Muscle of arm (tissue), 12 donors: ENCODE measurements around the gene ADSS1. TPM values are rescaled to one million over a fixed set of nuclear protein-coding genes. Genes with fewer than 3 reads are reported as not detected.
A peak's percentile ranks its signal among the peaks of the same experiment; 100 is the strongest.

Experiments
- DNase-seq: peaks from one replicate; pipeline ENCODE4 v3.0.0-alpha.2; 2013
- polyA plus RNA-seq, 12 donors: library from polyadenylated mRNA; unstranded; fragments of 120-200 nt; gene quantifications; one replicate each; pipeline ENCODE4 v1.2.1, GENCODE V29; 2013; ENCODE audit not compliant: insufficient read length in 12 of 12

ADSS1 gene
- polyA plus RNA-seq, 12 donors, result 23.0 to 88.2 (median 55.5) TPM; not detected in 1

DNA sequence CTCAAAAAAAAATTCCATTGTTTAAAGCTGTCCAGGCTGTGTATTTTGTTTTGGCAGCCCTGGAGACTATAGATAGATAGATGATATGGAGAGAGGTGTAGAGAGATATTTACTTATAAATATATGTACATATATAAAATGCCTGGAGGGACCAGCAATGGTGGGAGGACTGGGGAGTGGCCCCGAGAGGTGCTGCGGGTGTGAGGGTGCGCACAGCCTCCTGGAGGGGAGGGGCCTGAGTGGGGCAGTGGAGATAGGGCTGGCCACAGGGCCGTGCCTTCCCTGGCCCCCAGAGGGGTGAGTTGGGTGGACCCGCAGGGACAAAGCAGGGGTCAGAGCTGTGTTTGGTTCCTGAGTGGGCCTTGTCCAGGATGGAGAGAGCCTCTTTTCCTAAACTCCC lies 6.5 kb downstream of the ADSS1 start:
- DNase-seq, result no peak

DNA sequence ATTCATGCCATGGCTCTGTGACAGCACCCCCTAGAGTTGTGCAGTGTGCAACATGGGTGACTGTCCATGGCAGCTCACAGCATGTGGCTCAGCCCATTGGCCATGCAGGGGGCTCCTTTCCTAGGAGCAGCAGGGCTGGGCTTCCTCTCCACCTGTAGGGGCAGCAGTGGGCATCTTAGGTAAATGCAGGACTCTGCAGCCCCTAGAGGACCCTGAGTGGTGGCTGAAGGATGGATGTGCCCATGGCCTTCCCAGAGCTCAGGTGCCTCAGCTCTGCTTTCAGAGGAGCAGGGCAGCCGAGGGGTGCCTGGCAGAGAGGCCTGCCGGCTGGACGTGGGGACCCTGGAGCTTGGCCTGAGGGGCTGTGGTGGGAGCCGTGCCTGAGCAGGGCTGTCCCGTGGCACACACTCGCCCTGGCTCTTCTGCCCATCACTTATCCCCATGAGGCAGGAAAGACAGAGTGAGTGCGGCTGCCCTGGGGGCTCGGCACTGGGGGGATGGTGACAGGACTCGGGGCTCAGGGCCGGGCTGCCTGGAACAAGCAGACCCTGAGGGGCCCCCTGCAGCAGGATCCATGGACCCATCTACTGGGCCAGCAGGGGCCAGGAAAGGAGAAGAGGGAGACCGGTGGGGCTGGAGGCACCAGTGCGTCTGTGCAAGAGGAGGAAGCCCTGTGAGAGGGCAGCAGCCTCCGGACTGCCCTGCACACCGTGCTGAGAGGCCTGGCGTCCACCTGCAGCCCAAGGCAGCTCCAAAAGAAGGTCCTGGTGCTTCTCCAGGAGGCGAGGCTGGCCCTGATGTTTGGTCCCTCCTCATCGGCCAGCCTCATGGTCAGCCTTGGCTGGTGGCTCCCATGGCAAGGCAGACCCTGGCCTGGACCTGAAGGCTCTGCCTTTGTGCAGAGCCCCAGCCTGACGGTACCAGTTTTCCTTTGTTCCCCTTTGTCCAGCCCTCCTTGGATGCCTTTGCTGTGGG lies 7.6 kb downstream of the ADSS1 start:
- DNase-seq, result no peak

DNA sequence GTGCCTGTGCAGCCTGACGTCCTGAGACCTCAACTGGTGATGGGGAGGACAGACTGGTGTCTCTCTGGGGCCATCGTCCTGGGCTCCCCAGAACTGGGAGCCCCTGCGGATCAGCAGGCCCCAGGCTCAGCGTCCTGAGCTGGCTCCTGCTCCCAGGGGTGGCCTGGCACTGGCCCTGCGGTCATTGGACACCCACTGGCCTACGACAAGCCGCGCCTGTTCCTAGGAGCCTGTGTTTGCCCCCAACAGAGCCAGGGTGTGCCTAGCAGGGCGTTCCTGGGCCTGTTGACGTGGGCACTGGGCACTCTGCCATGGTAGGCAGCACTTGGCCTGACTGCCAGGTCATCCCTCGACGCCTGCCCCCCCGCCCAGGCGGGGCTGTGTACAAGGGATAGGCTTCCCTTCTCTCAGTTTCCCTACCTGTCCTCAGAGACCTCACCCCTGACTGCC lies 8.4 kb downstream of the ADSS1 start:
- no peak for DNase-seq

DNA sequence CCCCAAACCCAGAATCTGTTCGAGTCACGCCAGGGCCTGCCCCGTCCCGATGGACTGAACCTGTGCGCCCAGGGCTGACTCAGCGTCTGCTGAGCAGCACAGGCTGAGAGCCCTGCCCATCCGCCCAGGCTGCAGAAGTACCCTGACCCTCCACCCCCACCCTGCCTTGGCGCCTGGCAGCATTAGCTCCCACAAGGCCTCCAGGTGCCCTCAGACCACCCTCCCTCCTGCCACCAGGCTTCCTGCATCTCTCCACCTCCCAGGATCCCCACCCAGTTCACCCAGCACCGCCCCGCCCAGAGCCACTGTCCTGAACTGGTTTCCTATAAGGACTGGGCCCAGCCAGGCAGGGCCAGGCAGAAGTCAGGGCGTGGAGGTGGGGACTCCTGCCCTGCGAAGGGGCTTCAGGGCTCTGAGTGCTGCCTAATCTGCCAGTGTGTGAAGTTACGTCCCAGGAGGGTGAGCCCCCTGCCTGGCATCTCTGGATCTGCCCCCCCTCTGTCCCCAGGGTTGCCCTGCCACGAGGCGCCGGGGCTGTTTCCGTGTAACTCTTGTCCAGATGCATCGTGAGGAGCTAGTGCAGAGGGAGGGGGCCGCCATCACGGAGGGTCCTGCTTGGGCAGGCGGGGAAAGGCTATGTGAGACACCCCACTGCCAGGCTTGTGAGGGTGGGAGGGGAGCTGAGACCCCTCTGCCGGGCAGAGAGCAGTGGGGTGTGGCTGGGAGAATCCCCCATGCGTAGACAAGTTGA lies 9.1 kb downstream of the ADSS1 start:
- DNase-seq, result no peak

DNA sequence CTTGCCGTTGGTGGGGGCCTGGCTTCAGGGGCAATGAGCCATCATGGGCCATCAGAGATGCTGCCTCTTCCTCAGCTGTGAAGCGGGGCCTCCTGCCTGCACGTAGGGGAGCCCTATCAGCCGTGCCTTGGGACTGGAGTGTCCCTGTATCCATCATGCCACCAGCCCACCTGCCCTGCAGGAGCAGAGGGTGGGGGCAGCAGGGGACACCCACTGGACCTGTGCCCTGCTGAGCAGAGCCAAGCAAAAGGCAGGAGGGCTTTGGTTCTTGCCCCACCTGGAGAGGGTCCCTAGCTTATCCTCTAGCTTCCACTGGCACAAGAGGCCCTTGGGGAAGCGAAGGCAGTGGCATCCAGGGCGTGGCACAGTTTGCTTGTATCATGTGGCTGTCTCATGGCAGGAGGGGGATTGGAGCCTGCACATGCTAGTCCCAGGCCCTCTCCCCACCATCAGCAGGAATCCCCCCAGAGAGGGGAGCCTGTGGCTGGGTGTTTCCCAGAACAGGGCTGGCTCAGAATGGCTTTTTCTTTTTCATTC lies 10.1 kb downstream of the ADSS1 start:
- no peak for DNase-seq

DNA sequence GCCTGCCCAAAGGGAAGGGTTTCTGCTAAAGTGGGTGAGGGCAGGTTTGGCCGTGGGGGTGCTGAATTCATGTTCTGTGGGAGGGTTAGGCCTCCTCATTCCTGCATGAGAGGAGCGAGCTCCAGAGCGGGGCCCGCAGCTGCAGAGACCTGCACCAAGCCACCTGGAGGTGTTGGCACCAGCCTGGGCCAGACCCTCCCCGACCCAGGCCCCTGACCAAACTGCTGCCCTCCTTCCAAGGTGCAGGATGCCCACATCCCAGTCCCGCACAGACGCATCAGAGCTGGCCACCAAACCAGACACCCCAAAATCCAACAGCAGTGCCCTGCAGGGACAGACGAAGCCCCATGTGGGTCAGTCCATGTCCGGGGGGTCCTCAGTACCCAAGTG lies 10.6 kb downstream of the ADSS1 start:
- no peak for DNase-seq

DNA sequence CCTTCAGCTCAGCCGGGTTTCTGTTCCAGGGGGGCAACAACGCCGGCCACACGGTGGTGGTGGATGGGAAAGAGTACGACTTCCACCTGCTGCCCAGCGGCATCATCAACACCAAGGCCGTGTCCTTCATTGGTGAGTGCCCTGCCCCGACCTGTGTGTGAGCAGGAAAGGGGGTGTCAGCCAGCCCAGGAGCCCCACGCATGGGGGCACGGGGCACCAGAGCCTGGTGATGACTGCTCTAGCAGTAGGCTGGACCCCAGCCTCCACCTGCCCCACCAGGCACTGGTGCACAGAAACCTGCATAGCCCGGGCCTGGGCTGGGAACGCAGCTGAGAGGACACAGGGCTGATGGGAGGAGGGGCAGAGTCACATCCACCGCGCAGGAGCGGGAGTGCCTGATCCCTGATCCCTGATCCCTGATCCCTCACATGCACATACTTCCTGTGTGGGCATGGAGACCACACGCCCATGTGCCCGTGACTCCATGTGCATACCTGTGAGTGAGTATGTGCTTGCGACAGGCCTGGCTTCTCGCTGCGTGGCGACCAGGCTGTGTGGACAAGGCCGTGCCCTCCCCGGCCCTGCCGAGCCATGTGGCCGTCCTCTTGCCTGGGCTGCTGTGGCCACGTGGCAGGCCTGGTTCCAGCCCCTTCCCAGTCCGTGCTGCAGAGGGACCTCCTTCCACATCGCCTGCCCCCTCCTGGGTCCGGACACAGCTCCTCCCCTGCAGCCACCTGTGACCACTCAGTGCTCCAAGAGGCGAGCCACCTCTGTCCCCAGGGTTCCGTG lies 11.2 kb downstream of the ADSS1 start:
- no peak for DNase-seq

DNA sequence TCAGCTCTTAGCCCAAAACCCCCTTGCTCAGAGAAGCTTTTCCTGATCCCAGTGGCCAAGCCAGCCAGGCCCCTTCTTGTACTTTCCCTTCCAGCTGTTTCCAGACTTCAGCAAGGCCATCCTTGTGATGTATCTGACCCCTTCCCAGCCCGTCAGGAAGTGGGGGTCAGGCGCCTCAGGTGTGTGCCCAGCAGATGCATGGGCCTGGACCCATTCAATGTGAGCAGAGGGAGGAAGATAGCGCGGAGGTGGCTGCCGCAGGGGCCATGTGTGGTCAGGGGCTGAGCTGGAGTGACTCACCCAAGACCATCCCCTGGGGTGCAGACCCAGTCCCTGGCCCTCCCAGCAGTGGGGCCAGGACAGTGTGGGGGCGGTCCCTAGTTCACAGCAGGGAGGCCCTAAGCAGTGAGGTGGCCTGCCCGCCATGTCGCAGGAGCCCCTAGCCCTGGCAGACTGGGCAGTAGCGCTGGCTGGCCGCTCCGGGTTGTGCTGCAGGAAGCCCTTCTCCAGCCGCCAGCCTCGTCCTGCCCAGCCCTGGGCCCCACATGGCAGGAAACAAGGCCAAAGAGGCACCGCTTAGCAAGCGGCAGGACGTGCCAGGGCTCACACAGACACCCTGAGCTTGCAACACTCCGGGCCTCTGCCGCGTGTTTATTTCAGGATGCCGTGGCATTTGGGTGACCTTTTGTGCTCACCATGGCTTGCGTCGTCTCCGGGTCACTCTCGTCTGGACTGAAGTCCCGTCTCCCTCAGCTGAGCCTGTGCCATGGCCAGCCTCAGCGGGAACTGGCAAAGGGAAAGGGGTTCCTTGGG lies 12.0 kb downstream of the ADSS1 start:
- DNase-seq, result peak; percentile 42

DNA sequence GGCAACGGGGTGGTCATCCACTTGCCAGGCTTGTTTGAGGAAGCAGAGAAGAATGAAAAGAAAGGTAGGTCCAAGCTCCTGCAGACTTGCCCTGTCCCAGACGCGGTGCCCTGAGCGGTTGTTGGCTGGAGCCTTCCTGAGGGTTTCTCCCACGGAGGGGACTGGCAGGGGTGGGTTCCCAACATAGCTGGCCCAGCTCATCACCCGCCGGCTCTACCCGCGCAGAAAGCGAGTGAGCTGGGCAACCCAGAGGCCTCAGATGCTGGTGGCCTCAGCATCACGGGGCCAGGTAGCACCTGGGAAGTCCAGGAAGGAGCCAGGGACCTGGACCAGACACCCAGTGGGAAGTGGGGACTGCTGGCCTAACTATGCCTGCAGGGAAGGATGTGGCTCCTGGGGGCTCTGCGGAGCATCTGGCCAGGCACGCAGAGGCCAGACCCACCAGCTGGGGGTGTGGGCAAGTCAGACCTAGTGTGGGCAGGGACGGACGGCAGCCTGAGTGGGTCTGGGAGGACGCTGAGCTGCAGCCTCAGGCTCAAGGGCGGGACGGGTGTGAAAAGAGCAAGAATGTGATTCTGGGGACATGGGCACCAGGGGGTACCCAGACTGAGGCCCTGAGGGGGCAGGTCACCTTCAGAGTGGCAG lies 14.5 kb downstream of the ADSS1 start:
- no peak for DNase-seq

DNA sequence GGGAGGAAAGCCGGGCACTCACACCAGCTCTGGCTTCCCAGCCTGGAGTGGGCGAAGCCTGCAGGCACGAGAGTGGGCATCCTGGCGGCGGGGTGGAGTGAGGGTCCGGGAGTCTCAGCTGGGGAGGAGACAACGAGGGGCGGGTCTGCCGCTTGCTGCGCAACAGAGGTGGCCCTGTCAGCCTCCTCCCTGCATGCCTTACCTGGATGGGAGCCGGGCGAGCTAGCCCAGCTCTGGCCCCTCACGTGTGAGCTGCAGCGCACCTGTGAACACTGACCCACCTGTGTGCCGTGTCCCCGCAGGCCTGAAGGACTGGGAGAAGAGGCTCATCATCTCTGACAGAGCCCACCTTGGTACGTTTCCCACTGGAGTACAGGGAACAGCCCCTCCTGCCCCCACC lies 15.0 kb downstream of the ADSS1 start:
- no peak for DNase-seq

DNA sequence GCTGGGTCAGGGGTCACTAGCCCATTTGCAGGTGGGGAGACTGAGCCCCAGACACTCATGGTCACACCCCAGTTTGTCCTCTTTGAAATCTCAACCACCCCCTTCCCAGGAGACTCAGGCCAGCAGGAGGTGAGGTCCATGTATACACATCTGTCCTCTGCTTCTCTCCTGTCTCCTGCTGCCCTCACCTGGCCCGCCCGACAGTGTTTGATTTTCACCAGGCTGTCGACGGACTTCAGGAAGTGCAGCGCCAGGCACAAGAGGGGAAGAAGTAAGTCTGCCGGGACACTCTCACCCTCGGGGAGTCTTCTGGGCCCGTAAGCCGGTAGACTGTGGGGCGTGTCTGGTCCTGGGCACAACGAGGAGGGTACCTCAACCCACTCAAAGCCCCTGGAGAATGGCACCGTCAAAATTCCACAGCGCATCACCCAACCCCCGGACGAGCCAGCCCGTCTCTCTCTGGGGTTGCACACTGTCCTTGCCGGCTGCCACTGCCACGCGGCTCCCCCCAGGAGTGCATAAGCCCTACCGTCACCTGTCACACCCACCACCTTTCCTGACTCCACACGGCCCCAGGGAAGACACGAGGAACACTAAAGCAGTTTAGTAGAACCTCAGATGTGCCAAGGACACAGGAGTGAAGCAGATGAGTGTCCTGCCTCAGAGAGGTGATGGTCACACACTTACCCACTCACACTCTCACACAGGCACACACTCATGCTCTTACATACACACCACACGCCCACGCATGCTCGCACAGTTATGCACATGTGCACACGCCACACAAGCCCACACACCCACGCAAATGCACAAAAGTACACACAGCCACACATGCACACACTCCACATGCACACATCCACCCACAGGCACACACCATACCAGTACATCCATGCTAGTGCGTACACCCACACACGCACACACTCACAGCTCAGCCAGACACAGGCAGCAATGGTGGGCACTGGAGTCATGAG lies 15.8 kb downstream of the ADSS1 start:
- DNase-seq, result no peak

DNA sequence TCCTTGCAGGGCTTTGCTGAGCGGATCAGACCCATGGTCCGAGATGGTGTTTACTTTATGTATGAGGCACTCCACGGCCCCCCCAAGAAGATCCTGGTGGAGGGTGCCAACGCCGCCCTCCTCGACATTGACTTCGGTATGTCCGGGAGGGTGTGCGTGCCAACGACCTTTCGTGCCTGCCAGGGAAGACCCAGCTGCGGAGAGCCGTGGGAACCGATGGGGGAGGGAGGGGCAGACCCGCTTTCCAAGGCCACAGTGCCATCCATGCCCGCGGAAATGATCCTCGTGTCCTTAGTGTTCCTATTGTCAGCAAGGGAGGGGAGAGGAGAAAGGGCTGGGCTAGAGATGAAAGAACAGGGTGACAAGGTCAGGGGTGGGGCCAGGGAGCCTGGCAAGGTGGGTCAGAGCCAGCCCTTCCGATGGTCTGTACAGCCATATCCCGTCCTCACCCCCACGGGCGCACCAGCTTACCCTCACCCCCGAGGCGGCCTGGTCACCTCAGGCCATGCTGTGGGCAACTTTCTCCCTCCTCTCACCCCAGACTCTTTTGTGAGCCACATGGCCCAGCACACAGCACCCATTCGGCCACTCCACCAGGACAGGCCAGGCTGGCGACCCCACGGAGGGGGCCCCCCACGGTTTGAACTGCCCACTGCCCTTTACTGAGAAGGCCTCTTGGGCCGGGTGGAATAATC lies 17.2 kb downstream of the ADSS1 start:
- DNase-seq, result no peak

DNA sequence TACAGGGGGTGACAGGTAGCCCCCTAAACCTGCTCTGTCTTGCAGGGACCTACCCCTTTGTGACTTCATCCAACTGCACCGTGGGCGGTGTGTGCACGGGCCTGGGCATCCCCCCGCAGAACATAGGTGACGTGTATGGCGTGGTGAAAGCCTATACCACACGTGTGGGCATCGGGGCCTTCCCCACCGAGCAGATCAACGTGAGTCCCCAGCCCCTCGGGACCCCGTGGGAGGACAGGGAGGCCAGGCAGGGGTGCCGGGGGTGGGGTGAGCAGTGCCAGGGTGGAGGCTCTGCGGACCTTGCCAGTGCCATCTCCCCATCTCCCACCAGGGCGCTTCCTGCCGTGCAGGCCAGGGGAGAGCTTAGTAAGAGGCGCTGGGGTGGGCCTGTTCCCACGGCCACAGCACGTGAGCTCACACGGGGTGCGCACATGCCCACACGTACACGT lies 17.8 kb downstream of the ADSS1 start:
- no peak for DNase-seq

DNA sequence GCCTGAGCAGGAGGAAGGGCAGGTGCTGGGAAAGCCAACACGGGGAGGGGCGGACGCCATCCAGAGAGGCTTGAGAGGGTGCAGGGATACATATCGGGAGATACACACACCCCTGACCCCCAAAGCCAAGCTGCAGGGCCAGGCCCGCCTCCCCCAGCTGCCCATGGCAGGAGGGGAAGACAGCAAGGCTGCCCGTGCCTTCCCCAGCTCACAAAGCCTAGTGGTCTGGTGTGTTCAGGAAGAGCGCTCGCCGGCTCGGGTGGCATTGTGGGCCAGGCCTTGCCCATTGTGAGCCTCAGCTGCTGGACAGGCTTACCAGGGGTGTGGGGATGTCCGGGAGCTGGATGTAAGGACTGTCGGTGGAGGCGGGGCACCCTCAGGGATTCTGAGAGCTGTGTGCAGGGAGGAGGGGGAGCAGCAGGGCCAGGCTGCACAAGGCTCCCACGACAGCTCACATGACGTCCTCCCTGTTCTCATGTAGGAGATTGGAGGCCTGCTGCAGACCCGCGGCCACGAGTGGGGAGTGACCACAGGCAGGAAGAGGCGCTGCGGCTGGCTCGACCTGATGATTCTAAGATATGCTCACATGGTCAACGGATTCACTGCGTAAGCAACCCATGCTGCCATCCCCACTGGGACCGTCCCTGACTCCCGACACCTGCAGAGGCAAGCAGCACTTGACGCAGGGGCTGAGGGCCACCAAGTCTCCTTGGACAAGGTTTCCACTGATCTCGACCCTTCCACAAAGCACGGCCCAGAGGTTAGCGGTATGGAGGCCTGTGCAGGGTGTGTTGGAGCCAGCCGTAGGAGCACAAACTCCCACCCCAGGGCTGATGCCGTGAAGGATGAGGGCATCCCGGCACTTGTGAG lies 18.8 kb downstream of the ADSS1 start:
- DNase-seq, result no peak

DNA sequence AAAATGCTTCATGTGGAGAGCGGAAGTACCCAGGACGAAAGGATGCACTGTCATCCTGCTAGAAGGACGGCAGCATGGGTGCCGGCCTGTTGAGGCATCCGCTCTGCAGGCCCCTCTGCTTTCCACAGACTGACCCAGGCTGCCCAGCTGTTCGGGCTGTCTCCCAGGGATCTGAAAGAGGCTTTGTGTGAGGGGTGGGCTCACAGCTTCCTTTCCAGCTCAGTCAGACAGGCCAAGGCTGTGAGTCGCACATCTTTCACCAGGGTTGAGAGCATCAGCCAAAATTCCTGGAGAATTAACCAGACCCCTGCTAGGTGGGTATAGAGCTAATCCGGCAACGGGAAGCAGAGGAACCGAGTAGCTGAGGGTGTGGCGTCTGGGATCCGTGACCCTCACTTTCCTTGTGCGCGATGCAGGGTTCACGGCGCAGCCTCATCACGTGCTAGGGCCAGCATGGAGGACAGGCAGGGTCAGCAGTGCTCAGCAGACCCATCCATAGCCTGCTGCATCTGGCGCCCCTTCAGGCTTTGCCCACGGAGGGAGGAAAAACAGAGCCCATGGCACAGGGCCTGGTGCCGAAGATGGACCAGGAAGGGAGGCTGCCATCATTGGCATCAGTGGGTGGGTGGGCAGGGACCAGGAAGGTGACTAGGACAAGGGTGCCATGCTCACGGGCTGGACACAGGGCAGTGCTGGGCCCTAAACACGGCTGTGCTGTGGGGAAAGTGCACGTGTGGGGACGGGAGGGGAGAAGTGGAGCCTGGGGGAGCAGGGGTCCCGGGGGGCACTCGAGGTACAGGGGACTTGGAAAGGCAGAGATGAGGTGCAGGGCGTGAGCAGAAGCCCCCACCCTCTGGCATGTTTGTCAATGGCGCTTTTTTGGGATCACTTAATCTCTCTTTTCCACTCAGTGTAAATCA lies 19.7 kb downstream of the ADSS1 start:
- DNase-seq, result no peak

DNA sequence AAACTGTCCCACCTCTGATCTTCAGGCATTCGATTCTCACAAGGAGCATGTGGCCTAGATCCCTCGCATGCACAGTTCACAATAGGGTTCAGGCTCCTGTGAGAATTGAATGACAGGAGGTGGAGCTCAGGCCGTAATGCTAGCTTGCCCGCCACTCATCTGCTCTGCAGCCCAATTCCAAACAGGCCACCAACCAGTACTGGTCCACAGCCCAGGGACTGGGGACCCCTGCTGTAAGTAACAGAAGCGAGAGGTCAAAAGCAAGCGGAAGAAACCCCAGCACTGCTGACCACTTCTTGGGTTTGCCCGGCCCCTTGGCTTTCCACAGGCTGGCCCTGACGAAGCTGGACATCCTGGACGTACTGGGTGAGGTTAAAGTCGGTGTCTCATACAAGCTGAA lies 20.5 kb downstream of the ADSS1 start:
- DNase-seq, result no peak
